KG1 (cell line): ENCODE measurements around the gene BCKDHB.

ENCODE experiments used
- DNase-seq: peaks from one replicate; lab custom pipeline; 2025; lab: John Stamatoyannopoulos, UW

BCKDHB gene

DNA sequence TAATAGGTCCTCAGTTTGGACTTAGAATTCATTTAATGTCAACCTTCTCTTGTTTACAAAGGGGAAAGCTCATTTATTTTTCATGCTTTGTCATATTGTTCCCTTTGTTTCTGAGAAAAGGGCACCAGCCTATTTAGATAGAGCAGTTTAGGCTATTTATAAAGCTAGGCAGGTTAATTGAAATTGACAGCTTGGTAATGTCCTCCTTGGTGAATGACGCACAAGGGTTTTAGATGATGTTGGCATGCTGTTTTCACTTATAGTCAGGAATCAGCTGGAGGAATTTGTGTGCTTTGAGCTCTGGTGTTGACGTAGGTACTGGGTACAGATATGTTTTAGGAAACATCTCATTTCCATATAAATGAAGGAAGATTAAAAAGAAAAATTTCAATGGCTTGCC, 45.2 kb downstream of the BCKDHB start:
- no peak for DNase-seq

DNA sequence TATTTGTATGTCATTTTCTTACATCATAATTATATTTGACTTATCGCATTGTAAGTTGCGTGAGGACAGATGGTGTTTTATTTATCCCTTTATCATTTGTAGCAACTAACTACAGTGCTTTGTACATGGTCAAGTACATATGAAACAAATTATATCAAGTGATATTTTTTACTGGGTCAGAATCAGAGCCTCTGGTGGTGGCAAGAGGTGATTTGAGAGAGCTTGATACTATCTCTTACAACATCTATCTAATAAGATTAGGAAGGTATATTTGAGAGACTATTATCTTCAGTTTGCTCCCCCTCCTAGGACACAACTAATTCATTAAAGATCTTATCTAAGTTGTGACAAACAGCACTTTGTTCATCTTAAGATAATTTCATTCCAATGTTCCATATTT, 47.7 kb downstream of the BCKDHB start:
- no peak for DNase-seq

DNA sequence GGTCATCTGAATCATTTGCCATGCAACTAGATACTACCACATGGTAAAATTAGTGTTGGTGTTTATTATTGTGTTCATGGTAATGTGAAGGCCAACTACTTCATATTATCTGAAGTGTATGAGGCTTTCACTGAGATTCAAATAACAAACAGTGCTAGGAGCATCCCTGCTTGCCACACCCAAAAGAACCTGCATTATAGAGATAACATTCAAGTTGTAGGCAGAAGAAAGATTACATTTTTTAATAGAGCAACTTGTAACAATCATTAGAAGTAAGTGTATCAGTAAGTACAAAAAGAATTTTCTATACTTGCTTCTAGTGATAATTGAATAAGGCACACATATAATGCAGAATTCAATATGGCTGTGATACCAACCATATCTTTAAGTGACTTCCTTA, 49.8 kb downstream of the BCKDHB start:
- DNase-seq = no peak

DNA sequence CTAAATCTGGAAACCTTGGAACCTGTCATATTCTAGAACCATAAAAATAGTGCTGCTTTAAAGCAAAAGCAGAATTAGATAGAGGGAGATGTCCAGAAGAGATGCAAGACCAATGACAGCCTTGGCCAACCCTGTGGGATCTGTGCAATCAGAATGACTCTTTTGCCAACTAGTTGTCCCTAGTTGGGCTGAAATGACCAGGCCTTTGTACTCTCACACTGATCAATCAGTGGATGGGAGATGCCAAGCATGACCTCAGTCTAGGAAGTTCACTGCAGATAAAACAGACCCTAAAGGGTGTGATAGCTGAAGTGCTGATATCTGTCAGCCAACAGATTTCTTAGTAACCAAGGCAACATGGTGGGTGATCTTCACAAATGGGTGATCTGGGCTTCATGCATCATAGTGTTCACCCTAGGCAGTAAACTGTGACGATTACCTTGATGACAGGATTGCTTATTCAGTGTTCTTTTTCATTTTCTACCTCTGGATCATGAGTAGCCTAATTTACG, 52.1 kb downstream of the BCKDHB start:
- DNase-seq = no peak

DNA sequence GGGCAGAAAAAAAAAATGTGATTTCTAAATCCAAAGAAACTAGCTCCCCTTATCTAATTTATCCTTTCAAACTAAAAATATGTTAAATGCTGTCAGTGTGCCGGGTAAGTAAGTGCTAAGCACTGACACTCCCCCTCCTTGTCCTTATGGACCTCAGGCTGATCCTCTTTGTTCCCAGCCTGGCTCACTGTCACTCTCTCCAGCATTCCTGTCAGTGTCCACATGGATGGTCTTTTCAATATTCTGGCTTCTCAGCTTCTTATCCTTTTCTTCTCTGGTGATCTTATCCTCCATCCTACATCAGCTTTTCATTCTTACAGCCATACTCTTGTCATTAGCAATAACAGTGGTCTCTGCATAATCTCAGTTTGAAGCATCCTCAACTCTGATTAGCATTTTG, 55.0 kb downstream of the BCKDHB start:
- DNase-seq = no peak

- no peak for DNase-seq
Observed at GRCh38 chr6:80163754-80164187, 57.3 kb downstream of the BCKDHB start.

DNA sequence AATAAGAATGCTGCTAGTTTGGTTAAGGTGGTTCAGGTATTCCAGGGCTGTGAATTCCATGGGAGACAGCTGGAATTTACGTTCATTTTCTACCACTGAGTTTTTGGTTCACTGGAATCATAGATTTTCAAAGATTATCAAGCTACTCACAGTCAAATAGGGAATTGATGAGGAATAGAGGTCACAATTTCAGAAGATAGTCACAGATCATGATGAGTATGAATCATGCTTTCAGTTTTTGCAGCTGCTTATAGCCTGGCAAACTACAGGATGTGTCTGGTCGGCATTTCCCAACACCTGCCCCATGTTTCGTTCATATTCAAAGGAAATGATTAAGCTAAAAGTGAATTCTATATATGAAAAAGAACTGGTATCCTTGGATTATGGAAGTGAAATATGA, 58.7 kb downstream of the BCKDHB start:
- no peak for DNase-seq

GRCh38 chr6:80165819-80166218, 59.3 kb downstream of the BCKDHB start:
- no peak for DNase-seq

GRCh38 chr6:80170433-80170832, 64.0 kb downstream of the BCKDHB start:
- DNase-seq = no peak

DNA sequence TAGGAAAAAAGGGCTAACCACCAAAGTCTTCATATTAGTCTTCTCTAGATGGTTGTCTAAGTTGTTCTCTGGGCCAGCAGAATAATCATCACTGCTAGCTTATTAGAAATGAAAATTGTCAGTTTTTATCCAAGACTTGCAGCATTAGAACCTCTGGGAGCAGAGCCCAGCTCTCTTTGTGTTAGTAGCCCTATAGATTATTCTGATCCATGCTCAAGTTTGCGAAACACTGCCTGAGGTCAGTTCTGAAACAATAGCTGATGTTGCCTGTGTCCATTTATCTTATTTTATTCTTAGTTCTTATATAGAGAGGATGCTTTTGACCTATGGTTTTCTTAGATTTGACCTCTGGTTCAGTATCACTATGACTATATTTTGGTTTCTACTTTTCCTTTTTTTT, 66.9 kb downstream of the BCKDHB start:
- no peak for DNase-seq

DNA sequence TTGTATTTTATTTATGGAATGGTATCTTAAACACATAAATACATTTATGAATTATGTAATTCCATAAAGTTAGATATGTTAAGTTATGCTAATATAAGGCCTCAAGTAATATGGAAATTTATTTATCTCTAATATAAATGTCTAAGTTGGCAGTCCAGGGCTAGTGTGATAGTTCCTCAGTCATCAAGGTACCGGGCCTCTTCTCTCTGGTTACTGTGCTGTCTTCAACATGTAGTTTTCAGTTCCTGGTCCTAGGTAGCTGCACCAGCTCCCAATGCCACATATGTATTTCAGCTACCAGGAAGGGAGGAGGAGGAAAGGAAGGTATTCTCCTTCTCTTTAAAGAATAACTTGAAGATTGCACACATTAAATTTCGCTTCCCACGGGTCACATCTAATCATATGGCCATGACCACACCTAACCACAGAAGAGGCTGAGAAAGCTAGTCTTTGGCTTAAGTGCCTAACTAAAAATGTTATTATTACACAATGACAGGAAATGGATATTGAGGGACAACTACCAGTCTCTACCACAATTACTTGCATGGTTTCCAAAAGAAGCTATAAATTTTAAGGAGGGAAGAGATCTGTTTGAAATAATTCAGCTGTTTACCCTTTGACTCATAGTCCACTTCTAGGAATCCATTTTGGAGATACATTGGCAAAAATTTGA, 68.6 kb downstream of the BCKDHB start:
- DNase-seq = peak; percentile 3

- no peak for DNase-seq
Observed at GRCh38 chr6:80179695-80180094, 73.2 kb downstream of the BCKDHB start.

- no peak for DNase-seq
Observed at GRCh38 chr6:80181352-80182081, 75.0 kb downstream of the BCKDHB start.

DNA sequence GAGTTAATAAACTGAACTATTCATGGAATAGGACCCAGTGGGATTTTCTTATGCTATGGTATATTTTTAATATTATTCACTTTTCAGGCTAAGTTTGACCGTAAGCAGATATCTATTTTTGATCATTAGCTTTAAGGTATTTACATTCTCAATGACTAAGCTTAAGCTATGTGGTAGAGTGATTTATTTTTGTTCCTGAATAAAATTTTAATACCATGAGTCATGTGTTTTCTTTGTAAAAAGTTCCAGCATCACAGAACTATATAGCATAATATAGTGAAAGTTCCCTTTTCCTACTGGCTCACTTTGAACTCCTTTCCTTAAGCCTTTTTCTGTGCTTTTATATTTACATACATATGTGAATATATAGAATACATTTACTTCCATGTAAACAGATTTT, 75.8 kb downstream of the BCKDHB start:
- DNase-seq = no peak

- DNase-seq = no peak
Observed at GRCh38 chr6:80183019-80183795, 76.7 kb downstream of the BCKDHB start.

- DNase-seq = no peak
Observed at GRCh38 chr6:80185492-80185891, 79.0 kb downstream of the BCKDHB start.

DNA sequence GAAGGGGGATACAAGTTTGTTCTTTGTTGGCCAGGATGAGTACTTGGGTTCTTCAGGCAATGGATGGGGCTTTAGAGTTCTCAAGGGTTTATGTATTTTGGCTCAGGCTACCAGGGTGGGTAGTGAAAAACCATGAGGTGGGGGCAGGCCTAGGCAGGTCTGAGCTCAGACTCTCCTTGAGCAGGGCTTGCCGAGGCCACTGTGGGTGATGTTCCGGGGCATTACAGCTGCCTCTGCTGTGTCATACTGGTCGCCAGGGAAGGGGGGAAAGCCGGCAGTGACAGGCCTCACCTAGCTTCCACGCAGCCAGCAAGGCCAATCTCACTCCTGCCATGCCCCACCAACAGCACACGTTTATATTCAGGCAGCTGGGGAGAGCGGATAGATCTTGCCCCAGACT, 79.6 kb downstream of the BCKDHB start:
- no peak for DNase-seq

DNA sequence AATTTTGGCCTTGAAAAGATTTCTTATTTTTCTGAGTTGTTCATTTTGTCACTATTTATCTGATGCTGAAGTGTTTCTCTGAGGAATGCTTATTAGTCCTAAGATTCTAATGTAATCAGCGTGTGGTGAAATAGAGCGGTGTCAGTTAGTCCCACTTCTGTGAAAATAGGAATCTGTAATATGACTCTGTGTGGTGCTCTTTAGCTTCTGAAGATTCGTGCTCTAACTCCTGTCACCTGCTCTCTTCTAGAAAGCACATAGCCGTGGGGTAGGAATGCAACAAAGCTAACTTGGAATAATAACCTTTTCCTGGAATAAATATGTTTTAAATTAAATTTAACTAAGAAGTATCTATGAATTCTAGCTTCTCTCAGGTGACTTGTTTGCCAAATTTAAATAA, 90.4 kb downstream of the BCKDHB start:
- DNase-seq = no peak

DNA sequence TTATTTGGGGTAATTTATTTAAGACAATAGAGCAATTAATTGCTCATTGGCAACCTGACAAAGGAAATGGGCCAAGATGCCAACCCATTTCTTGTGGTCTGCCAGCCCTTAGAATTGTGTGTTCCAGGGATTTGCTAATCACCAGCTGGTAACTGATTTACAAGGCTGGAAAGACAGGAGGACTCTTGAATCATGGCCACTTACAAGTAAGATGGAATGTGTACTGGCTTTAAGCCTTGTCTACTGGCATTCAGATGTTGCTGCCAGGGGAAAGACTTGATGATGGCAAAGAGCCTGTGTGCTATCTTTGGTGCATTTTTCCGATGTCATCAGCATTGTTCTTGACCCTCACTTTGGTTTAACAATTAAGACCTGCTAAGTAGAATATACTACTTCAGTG, 91.0 kb downstream of the BCKDHB start:
- no peak for DNase-seq

GRCh38 chr6:80197986-80198385, 91.5 kb downstream of the BCKDHB start:
- no peak for DNase-seq

DNA sequence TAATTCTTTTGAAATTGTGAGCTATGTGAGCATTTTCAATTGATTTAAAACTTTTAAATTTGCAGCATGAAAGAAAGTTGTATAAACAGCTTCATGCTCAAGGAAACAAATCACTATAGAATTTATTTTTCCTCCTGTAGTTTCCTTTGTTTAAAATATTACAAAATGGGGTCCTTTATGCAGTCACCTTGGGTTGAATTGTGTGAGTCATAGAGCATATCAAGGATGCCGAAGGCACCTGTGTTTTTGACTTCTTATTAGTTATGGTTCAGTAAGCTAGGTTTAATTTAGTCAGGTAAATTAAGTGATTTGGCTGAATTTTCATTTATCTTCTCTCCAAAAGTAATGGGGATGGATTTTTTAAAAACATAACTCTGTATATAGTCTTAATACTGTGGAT, 96.8 kb downstream of the BCKDHB start:
- no peak for DNase-seq

DNA sequence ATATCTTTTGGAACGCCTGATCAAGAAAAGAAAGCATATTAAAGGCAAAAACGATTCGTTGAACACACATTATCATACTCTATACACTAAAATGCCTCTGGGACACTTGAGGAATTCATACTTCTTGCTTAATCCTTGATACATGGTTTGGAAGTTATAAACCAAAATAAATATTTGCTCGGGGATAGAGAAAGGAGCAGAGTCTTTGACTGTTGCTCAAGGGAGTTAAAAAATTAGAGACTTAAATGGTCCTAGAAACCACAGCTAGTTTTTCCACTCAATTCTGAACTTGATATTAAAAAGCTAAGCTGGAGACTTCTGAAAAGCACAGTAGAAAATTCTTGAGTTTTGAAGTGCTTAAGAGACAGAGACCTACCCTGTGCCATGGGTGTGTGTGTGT, 98.9 kb downstream of the BCKDHB start:
- DNase-seq = no peak

- no peak for DNase-seq
Observed at GRCh38 chr6:80206758-80207157, 100.3 kb downstream of the BCKDHB start.
